ENCODE data around the gene NXPH2. TPM values are rescaled to one million over a fixed set of nuclear protein-coding genes. Genes with fewer than 3 reads are reported as not detected.

Gene NXPH2
- total RNA-seq, 2 donors from 2014 or later: 0.48 to 1.3 TPM

- Histone ChIP-seq H3K4me3 (no peak overlapping the region), H3K27ac (no peak overlapping the region), H3K36me3 (no peaks in the 10 kb centered on the region), H3K27me3 (no peaks in the 10 kb centered on the region), H3K4me1 (no peaks in the 10 kb centered on the region), H3K9me3 (no peaks in the 10 kb centered on the region)
- TF ChIP-seq CTCF (IDR thresholded peaks at IDR 0.05): no peak
- DNase-seq (ENCODE audit: low spot score): no peak
Observed at GRCh38 chr2:138818556-138818955, 38.4 kb upstream of the NXPH2 start.

DNA sequence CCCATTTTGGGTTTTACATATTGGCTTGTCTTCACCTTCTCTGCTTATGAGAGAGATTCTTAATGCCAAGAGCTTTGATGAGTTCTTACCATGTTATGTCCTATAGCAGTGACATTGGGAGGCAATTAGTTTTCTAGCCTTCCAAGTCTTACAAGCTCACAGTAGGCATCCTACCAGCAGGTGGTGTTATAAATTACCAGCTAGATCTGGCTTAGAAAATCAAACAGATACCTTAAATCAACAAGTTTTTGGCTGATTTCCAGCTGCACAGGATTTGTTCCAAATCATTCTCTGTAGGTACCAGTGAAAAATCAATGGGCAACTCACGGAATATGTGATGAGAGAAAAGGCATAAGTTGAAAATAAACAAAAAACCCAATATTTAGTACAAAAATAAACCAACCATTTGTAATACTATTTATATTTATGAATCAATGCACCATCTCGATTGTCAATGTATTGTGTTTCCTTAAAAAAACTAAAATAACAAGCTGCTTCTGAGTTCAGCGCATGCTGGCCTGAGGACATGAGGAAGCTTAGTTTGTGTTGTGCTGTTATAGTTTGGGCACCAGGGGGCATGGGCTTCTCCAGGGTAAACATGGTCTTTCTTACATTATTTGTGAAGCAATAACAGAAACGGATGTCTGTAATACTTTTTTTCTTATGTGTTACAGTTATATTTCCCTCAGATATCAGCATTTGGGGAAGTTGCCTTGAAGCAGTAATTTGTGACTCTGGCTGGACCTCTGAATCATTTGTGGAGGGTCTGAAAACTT is 34.1 kb upstream of the NXPH2 start:
- no peak for DNase-seq (ENCODE audit: low spot score)
- H3K36me3 ChIP-seq: no peaks in the 10 kb centered on the region
- H3K4me1 ChIP-seq: no peaks in the 10 kb centered on the region
- no peak for TF ChIP-seq CTCF (IDR thresholded peaks at IDR 0.05)
- H3K9me3 ChIP-seq: no peaks in the 10 kb centered on the region
- H3K27me3 ChIP-seq: no peaks in the 10 kb centered on the region
- H3K27ac ChIP-seq: no peak overlapping the region
- no peak overlapping the region for H3K4me3 ChIP-seq

DNA sequence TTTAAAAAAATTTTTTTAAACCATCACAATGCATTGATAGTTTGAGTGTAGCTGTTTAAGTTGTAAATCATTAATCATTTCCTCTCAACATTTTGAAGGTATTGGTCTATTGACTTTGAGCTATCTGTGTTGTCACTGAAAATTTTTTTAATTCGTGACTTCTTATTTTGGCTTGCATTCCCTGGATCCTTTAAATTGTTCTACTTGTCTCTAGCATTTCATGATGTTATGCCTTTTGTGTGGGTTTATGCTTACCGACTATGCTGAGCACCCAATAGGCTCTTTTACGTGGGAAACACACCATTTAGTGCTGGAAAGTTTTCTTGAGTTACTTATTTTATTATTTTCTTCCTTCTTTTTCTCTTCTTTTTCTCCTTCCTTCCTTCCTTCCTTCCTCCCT is 31.2 kb upstream of the NXPH2 start:
- Histone ChIP-seq H3K9me3 (no peaks in the 10 kb centered on the region), H3K4me3 (no peak overlapping the region), H3K4me1 (no peaks in the 10 kb centered on the region), H3K36me3 (no peaks in the 10 kb centered on the region), H3K27ac (no peak overlapping the region), H3K27me3 (no peaks in the 10 kb centered on the region)
- DNase-seq (ENCODE audit: low spot score): no peak
- TF ChIP-seq CTCF (IDR thresholded peaks at IDR 0.05): no peak

DNA sequence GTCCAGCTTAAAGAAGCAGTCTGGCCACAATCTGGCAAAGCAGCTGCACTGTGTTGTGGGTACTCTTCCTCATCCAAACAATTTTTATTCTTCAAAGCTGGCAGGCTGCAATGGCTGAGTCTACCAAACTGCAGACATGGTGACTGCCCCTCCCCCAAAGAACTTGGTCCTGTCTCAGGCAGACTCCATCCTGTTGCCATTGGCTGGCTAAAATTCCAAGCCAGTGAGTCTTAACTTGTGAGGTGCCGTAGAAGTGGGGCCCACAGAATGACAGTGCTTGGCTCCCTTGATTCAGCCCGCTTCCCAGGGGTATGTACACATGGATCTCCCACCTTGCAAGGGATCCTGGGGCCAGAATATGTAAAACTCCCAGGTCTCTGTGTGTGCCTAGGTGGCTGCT is 14.5 kb upstream of the NXPH2 start:
- TF ChIP-seq CTCF (IDR thresholded peaks at IDR 0.05): no peak
- DNase-seq (ENCODE audit: low spot score): no peak
- Histone ChIP-seq H3K9me3 (peaks cover 0 to 8% of the 10 kb centered on the region in 2 donors), H3K4me3 (no peak overlapping the region), H3K27me3 (no peaks in the 10 kb centered on the region), H3K4me1 (no peaks in the 10 kb centered on the region), H3K36me3 (no peaks in the 10 kb centered on the region), H3K27ac (no peak overlapping the region)

GRCh38 chr2:138787053-138787666 is 7.0 kb upstream of the NXPH2 start:
- H3K27me3 ChIP-seq: no peaks in the 10 kb centered on the region
- H3K4me3 ChIP-seq: no peak overlapping the region
- H3K27ac ChIP-seq: no peak overlapping the region
- no peaks in the 10 kb centered on the region for H3K9me3 ChIP-seq
- peak; percentile 40 to 78 for TF ChIP-seq CTCF (IDR thresholded peaks at IDR 0.05)
- H3K36me3 ChIP-seq: no peaks in the 10 kb centered on the region
- DNase-seq (ENCODE audit: low spot score): no peak
- H3K4me1 ChIP-seq: no peaks in the 10 kb centered on the region
